ENCODE measurements around the gene FEM1C.

The FEM1C gene

DNA sequence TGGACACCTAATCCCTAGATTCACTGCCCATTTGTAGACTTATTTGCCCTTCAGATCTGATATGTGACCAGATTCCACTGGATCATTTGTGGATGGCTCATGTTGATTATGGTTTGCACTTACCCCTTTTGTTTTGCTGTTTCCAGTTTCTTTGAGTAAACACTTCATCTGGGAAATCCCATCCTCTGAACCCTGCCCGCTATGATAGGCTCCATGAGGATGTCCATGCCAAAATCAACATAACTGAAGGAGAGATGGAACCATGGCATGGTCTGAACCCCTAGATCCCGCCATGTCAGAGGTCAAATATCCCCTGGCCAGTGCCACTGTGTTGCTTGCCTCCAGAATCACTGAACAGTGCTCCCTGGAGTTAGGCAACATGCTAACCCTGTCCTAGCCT, 11.7 kb upstream of the FEM1C start:
- DNase-seq, result no peak

DNA sequence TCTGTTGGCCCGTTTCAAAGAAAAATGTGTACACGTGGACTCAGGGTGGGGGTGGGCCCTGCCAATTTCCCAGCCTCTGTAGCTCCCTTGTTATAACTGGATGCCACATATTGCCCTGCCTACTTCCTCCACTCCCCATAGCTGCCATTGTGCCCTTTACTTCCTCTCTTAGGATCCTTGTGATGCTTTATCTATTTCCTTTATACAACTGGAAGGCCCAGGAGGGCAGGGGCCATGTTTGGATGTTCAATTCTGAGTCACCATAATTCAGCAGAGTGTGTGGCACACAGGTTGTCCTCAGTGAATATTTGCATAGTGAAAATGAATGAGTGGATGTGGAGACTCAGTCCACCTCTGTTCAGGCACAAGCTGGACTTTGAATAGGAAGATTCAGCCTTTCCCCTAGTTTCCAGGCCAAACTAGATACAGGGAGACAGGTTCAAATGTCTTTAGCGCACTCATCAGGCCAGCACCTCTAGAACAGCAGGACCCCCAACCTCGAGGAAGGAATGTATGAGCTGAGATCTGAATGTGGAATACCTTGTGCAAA, 10.6 kb upstream of the FEM1C start:
- no peak for DNase-seq

DNA sequence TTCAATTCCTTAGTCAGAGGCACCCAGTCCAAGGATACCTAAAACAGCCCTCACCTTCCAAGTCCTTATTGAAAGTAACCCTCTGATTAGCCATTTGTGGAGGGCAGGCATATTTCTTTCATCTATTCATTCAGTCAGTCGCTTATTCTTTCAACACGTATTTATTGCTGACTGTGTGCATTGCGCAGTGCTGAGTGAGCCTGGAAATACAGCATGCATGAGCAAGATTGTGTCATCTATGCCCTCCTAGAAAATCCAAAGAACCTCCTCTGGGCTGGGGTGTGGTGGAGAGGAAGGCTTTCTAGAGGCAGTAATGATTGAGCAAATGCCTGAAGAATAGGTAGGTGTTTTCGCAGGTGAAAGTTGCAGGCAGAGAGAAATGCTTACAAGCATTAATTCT, 8.5 kb upstream of the FEM1C start:
- DNase-seq, result no peak

DNA sequence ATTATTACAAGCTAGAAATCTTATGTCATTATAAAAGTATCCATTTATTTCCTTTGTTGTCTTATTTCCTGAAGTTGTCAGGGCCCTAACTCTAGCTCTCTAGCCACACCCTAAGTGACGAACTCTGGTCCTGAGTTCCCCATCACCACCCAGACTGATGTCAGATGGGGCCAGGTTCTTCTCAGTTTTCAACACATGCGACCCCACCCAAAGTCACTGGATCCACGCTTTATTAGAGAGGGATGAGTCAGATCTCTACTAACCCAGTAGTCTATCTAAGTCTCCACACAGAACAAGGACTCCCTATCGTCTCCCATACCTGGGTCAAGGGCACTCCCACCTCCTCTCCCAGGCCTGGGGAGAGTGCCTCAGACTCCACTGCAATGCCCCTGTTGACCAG, 6.8 kb upstream of the FEM1C start:
- DNase-seq, result no peak

DNA sequence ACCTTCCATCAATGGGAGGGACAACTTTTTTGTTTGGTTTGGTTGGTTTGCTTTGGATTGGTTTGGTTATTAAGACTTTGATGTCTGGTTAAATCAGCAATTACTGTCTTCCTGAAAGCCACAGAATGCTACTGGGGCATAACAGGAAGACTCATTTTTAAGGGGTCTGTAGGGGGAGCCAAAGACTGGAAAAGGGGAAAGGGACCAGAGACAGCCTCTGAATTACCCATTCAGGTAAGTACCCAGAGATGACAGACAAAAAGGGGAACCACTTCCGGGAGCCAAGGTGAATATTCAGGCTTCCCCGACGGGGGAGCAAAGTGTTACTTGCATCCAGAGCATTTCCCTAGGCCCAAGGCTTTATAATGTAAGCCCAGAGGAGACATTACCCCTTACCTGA, 4.6 kb upstream of the FEM1C start:
- no peak for DNase-seq

DNA sequence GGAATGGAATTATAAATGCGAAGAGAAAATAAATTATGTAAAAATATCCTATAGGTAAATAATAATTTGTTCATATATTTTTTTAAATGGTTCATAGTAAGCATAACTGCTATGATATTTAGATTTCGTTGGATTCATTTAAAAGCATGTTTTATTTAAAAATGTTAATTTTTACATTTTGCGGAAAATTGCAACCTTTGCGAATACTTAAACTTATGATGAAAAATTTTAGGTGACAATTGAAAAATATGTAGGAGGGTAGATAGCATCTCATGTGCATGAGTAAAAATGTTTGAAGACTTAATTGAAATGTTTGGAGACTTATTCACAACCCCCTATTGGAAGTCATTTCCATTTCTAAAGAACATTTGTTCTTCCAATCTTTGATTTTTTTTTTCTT, 4.1 kb upstream of the FEM1C start:
- no peak for DNase-seq

DNA sequence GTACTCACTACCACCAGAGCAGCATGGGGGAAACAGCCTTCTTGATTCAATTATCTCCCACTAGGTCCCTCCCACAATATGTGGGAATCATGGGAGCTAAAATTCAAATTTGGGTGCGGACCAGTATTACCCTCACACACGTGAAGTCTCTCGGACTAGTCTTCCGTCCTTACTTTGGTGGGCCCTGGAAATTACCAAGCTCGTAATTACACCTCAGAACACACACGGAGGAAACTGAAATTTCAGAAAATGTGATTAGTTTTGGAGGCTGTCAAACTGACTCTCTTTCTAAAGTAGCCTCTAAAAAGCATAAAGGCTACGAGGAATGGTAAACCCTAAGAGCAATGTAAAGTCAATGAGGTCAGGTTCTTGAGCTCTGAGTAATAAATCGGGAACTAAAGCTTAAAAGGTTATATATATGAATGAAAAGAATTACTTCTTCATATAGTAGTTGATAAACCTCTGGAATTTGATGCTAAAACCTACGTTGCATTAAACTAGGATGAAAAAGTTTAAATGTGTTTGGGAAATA, 842 bp upstream of the FEM1C start:
- no peak for DNase-seq

DNA sequence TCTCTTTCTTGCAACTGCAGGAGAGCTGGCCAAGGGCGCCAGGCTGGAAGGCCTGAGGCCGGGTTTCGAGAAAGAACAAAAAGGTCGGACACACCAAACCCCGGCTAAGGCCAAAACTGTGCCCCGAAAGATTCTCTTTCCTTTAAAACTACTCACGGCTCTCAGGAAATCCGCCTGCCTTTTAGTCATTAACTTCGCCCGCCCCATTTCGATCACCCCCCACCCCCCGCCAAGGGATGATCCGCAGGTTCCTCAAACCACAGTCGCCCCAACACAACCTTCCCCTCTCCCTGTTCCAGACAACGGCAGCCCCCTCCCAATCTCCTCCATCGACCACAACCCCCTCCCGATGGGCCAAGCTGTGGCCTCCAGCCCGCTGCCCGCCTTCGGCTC, 536 bp downstream of the FEM1C start:
- peak; percentile 54 to 58 for DNase-seq

DNA sequence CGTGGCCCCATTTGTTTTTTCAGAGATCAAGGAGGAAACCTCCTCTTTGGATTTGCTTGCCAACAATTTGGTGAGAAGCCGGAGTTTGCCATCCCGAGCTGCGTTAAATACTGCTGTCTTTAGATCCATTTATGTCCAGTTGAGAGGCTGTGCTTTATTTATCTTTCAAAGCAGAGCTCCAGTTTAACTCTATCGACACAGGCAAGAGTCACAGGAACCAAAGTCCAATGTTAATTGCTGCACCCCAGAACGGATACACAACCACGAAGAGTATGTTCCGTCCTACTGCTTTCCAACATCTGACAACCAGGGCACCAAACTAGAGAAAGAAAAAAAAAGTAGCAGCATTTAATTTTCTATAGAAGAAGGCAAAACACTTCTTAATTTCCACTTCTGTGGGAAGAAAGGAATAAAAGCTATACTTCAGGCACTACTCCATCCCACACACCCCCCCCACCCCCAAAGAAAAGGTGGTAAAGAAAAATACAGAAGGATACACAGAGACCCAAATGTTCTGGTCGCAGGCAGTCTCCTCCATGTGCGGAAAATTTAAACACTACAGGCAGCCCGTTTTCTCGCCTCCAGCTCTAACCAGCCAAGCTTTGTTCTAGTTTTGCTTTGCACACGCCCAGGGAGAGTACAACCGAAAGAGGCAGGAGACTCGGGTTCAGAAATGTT, 1.1 kb downstream of the FEM1C start:
- peak; percentile 38 to 50 for DNase-seq

DNA sequence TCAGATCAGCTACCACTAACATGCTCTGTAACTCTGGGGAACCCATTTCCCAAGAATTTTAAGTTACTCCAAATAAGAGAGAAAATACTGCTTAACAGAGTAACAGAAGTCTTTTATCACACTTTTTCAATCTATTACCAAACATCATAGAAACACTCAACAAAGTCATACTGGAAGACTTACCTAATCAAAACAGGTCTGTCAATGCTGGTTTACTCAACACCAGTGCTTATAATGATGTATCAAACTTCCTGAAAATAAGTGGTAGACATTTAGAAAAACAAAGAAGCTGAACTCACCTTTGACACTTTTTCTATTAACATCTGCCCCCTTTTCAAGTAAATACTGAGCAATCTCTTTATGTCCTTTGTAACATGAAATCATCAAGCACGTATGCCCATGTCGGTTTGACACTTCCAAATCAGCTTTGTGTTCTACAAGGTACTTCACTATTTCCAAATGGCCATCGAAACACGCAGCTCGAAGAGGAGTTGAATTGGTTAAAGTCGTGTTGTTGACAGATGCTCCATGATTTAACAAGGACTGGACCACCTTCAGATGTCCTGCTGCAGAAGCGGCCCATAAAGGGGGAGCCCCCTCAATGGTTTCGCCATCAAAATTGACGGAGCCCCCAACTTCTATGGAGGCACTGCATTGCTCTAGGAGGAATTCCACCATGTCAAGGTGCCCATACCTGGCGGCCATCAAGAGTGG, 1.8 kb downstream of the FEM1C start:
- DNase-seq, result no peak

DNA sequence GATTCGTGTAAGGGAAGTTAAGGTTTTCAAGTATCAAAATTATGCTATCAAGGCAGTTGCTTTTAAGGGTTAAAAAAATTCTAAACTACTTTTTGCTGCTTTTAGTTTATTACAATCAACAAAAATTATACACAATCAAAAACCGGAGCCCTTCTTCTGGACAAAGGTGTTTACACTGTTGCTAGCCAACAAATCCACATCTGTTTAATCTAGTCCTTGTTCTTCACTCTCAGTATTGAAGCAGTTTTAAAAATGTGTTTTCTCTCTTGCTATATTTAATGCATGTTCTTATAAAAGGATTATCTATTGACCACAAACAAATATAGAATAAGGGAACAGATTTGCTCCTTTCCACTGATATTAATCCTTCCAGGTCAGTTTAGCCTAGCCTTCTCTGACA, 2.5 kb downstream of the FEM1C start:
- DNase-seq, result no peak

DNA sequence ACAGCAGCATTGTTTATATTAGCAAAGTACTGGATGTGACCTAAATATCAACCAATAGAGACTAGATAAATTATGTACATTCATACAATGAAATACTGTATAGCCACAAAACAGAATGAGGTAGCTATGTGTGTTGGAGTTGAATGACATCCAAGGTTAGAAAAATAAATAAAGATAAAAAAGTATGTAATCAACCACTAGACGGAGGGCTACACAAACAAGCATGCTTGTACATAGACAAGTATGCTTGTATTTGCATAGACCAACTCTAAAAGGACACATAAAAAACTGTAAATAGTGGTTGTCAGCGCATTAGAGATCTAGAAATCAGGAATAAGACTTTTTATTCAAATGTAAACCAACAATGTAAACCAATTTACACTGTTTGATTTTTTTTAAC, 3.0 kb downstream of the FEM1C start:
- DNase-seq, result no peak

DNA sequence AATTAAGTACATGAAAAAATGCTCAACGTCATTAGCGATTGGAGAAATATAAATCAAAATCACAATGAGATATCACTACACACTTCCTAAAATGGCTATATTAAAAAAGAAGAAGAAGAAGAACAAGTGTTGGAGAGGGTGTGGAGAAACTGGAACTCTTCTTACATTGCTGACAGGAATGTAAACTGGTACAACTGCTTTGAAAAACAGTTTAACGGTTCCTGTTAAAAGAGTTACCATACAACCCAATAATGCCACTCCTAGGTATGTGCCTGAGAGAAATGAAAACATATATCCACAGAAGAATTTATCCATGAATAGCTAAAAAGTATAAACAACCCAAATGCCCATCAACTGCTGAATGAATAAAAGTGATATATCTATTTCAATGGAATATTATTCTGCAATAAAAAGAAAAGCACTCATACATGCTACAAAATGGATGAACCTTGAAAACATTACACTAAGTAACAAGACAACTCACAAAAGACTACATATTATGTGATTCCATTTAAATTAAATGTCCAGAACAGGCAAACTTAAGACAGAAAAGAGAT, 9.0 kb downstream of the FEM1C start:
- DNase-seq, result no peak

DNA sequence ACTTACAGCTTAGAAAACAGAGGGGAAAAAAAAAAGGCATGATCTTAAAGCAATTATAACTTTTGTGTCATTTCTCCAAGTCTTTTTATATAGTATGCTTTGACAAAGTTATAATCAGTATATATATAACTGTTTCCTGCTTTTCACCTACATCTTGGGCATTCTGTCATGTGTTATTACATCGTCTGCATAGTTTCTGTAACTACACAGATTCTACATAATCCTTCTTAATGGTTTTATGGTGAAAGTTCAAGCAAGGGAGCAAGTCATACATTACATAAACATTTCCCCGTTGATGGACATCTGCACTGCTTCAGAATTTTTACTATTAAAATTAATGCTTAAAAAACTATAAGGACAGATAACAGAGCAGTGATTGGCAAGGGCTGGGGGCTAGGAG, 12.1 kb downstream of the FEM1C start:
- no peak for DNase-seq

DNA sequence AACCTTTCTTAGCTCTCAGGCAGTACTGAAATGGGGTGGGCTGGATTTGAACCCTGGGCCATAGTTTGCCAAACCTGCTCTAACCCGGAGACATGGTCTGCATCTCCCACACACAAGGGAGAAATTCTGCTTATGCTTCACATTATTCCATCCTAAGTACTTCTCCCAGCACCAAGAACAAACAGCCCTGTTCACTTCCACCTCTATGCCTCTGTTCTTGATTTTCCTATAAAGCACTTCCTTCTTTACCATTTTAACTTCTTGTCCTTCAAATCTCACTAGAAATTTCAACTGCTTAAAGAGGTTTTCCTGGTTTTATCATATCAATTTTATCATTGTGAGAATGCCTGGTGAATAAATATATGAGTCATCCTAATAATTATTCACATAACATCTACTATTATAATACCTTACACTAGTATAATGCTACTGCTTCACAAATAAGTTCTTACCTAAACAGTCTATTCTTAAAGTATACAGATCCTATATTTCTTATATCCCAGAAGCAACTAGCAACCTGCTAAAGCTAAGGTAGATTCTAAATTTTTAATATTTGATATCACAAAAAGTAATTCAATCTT, 12.7 kb downstream of the FEM1C start:
- no peak for DNase-seq

DNA sequence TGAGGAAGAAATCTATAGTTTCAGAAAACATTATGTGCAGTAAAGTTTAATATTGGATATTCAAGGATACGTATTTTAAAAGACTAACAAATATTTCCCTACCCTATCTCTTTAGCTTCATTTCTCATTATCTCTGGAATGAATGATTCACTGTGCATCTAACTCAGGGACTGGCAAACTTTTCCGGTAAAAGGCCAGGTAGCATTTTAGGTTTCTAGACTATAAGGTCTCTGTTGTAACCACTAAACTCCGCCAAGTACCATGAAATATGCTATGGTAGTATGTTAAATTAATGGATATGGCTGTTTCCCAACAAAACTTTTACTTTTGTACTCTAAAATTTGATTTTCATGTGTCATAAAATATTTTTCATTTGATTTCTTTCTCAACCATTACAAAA, 13.2 kb downstream of the FEM1C start:
- DNase-seq, result no peak

DNA sequence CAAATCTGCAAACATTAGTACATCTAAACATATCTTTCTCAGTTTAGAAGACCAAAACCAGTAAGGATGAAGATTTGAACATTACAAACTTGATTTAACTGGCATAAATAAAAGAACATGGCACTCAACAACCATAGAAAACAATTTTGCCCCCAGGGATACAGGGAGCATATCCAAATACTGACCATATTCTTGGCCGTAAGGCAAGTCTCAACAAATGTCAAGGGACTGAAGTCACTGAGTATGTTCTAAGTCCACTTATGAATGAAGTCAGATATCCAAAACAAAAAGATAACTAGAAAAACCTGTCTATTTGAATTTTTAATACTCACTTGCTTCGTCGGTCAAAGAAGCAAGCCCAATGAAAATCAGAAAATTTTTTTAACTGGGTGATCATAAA, 14.1 kb downstream of the FEM1C start:
- DNase-seq, result no peak

DNA sequence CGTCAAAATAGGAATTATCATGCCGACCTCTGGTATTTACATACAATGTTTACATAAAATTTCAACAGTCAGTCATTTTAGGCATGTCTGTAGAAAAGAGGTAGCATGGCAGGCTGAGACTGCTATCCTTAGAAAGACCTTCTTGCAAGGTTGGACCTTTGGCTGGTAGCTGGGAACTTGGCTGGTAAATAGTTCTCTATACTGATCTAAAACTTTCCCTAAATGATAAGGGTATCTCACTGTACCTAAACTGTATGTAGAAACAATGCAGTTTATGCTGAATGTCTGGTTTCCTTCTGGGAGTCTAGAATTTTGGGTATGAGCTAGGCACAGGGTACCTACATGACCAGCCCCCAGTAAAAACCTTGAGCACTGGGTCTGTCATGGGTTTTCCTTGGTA, 18.0 kb downstream of the FEM1C start:
- no peak for DNase-seq

DNA sequence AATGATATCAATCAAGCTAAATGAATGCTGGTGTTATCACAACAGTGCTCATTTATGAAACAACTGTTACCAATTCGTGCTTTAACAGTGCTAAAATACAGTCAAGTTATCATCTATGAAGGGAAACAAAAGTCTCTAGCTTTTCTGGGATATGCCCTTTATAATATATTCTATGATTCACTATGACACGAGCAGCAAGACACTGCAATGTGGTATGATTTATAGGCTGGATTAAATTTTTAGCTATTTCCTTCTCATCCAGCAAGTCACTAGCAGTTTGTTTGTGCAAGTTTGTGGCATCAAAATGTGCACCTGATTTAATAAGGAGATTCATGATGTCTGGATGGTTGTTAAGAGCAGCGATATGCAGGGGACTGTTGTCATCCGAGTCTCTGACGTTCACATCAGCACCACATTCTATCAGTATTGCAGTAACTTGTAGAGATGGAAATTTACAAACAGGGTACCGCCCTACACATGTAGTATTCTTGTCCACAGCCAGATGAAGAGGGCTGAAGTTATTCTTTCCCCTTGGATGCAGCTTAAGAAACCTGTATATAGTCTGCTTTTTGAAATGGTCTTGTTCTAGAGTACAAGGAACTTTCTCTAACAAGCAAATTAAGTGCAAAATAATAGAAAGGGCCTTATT, 20.3 kb downstream of the FEM1C start:
- no peak for DNase-seq

DNA sequence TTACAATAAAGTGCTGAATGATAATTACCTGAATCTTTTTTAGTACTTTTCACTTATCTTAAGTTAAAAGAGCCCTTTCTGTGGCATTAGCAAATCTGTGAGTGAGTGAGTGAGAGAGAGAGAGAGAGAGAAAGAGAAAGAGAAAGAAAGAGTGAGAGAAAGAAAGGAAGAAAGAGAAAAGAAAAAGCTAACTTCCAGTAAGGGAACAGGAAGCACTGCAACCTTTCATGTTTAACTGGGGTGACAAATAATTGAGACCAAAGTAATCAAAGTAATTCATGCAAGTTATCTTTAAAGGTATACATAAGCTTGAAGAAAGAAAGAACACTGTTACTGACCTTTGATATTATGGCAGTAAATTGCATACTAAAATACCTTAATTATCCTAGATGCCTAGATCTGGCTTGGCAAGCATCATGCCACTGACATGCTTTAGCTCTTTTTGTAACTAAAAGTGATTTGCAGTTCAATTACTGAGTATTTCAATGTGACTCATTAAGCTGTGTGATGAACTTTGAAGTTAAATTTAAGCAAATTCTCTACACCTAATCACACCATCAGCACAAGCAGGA, 21.7 kb downstream of the FEM1C start:
- DNase-seq, result no peak

DNA sequence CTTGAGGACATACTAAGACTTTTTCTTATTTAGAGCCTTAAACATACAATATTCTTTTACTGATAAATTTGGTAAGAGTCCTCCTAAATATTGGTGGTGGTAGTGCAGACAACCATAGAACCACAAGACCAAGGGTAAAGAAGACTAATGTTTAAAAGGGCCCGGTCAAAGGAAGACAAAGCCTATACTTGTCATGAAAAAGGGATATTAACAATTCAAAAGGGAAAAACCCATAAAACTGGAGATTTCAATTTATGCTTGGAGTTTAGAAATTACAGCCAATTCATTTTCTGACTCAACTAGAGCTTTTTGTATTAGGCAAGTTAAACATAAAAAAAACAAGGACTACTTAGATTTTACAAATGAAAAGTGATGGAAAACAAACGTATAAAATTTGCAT, 24.4 kb downstream of the FEM1C start:
- DNase-seq, result no peak

DNA sequence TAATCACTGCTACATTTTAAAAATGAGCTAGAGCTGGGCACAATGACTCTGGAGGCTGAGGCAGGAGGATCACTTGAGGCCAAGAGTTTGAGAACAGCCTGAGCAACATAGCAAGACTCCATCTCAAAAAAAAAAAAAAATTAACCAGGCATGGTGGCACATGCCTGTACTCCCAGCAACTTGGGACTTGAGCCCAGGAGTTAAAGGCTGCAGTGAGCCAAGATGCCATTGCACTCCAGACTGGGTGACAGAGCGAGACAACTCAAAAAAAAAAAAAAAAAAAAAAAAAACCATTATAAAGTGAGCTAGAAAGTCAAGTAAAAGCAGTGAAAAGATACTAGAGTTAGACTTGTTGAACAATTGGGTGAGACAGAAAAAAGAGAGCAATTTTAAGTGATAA, 28.2 kb downstream of the FEM1C start:
- no peak for DNase-seq

DNA sequence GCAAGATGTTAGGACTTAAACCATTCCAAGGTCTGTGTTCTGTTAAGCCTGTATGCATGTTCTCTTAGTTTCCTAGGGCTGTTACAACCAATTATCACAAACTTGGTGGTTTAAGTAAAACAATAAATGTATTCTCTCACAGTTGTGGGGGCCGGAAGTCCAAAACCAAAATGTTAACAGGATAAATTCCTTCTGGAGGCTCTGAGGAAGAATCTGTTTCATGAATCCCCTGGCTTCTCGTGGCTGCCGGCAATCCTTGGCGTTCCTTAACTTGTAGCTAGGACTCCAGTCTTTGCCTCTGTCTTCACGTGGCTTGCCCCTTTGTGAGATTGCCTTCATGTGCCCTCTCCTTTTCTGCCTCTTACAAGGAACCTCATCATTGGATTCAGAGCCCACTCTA, 30.4 kb downstream of the FEM1C start:
- DNase-seq, result no peak
